Kidney glomerular epithelial cell (primary cell): Measurements from ENCODE around the gene ATIC.
"Not testable (repeated sequence)": the region's sequence is repeated elsewhere in the genome, so short reads cannot be mapped to it uniquely, and the experiment has no call there.

Source experiments
- DNase-seq: peaks from one replicate; lab custom pipeline; 2025; lab: John Stamatoyannopoulos, UW

The ATIC gene

DNA sequence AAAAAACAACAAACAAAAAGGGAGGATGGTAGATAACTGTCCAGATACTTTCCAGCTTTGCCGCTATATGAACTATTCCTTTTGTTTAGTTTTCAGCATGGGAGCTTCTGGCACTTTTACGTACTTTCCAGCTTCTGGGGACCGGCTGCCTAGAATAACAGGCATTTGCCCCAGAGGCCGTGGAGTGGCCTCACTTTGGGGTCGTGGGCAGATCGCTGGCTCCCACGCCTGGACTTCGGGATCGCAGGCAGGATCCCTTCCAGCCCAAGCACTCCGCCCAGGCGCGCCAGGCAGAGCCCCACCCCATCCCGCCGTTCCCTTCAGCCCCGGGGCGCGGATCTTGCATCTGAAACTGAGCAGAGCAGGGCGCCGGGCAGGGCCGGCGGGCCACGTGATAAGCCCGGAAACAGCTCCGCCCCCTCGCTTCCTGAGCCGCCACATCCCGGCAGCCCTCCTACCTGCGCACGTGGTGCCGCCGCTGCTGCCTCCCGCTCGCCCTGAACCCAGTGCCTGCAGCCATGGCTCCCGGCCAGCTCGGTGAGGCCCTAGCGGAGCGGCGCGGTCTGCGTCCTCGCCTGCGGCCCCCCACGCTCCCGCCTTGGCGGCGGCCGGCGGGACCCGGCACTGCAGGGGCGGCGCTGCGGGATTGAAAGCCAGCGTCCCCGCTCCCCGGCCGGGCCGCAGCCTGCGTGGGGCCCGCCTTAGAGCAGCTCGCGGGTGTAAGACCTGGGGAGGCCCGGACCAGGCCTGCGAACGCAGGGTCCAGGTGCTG lies at the start of gene ATIC:
Gene ATIC, plus strand, starts transcription at position 435 of the 772 bp plus-strand sequence. Its CDS starts 84 bp downstream, at position 519.
- DNase-seq, result peak; percentile 92

DNA sequence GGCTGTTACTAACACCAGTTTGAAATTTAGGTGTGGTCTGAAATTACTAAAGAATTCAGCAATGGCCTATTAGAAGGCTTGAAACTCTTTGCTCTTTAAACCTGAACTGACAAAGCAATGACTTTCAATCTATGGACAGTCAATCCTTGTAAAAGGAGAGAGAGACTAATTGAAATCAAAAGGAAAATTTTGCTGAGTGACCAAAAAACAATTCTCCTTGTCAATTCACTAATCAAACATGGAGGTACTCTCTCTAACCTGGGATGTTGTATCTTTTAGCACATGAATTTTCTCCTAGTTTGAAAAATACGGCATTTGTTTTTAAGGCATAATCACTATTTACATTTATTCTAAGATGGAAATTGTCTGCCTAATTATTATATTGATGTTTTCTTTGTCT lies 49.6 kb upstream of the ATIC start:
- DNase-seq, result no peak

DNA sequence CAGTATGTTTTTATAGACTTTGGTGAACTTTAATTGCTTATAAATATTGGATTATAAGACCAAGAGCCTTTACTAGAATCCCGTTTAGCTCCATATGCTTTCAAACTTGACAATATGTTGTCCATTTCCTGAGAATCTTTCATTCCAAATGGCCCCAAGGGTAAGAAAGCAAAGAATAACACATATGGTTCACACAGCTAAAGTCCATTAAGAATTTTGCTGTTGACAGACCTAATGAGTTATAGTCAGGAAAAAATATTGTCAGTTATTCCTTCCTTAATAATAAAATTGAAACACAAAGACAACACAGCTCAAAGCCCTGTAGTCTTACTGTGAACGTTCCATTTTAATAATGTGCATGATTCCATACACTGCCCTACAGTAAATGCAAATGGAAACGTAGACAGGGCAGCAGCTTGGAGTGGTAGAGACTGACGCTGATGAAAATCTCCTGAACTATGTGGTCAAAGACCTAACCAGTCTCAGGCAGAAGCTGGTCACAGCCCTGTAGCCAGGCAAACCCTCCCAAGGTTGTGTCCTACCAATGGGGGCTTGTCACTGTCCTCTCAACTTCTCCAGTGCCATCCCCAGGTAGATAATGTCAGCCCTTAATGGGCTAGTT lies 49.0 kb upstream of the ATIC start:
- no peak for DNase-seq

DNA sequence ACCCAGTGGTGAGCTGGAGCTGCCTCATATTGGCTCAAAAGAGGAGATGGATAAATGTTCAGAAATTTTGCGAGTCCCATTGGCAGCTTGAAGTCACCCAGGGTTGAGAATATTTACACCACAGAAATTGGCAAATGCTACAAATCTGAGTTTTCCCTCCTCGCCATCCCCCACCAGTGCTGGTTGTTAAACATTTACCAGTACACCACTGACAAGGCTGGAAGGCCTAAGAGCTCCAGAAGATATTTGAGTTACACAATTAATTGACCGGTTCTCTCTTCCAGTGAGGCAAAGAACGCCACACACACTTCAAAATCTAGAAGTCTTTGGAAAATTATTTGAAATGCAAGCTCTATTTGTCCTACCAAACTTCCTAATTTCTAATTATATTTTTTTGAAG lies 47.5 kb upstream of the ATIC start:
- no peak for DNase-seq

DNA sequence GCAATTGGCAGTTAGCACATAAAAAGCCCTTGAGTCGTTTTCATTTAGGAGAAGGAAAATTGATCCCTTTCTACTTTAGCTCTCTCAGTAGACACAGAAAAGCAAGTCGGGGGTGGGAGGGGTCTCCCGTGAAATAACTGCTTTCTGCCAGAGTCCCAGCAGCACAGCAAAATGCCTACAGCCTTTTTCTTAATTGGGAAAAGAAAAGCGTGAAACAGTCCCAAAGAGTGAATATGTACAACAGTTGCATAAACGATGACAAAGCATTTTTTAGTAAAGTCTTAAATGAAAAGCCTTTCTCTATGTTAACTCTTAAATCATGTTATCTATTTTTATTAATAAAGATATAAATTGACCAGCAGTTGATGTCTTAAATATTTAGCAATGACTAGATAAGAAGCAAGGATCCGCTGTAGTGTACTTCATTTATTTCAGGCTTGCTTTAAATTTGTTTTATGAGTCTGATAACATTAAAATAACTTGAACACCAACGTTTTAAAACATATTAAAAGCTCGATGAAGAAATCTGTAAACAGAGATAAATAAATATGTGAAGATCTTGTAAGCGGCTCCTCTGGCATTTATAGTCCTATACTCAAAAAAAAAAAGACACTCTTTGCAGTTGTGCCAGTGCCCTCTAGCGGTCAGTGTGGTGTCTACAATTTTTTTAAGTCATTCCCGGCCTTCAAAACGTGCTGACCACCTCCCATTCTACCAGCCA lies 42.3 kb upstream of the ATIC start:
- peak; percentile 57 for DNase-seq

DNA sequence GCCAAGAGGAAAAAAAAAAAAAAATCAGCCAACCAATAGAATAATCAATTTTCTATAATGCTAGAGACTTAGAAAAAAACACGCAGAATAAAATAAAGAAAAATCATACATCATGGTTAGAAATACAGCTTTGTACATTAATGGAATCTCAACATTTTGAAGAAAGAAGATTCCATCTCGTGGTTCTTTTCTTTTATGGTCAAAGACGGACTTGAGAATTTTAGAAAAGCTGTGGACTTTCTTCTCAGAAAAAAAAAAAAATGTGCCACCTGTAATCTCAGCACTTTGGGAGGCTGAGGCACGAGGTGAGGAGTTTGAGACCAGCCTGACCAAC lies 41.8 kb upstream of the ATIC start:
- no peak for DNase-seq

DNA sequence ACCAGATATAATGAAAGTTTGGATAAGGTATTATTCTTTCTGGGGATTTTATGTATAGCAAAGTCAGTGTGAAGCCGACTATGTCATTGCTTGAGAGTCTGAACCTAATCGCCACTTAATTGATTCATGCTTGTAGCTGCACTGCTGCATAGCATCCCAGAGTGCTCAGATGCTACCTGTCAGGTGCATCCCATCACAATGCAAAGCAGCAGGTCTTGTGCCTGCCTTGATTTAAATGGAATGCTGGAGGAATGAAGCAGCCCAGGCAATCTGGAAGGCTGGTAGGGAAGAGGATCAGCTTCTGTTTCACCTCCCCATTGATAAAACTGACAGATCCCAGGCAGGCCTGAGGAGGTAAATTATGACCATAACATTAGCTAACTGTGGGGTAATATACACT lies 40.4 kb upstream of the ATIC start:
- DNase-seq, result no peak

DNA sequence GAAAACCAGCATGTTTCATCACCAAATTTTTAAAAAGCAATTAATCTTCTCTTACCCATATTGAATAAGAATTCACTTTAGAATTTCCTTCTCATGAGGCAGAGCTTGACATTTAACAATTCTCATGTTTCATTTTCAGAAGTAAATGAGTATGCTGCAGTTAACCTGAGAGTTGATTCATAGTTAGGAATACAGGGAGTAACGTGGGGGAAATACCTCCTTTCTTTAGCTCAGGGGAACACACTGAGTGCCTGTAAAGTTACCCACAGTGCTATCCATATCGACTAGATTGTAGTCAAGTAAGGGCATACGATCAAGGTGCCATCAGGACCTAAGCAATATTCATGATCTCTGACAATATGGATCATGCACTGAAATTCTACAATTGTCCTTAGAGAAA lies 38.9 kb upstream of the ATIC start:
- no peak for DNase-seq

DNA sequence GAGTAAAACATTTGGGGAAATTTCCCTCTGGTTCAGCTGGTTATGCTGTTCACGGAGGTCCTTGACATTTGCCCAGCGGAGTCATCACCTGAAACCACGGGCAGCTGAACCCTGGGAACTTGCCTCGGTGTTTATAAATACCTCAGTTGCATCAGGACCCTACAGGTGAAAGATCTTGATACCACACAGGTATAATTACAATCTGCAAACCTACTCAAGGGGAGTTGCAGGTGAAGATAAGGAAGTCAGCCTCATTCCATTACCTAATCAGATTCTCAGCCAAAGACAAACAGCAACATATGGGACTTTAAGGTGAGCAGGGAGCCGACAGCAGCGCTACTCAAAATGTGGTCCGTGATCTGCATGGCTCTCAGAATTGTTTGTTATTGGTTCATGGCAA lies 37.0 kb upstream of the ATIC start:
- no peak for DNase-seq

DNA sequence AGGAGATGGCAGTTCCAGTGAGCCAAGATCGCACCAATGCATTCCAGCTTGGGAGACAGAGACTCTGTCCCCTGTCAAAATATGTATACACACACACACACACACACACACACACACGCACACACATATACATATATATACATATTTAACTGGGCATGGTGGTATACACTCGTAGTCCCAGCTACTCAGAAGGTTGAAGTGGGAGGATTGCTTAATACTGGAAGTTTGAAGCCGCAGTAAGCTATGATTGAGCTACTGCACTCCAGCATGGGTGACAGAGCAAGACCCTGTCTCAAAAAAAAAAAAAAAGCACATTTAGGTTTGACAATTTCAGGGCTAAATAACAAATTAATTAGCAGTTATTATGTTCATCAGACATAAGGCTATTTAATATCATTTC lies 36.0 kb upstream of the ATIC start:
- DNase-seq, result no peak

DNA sequence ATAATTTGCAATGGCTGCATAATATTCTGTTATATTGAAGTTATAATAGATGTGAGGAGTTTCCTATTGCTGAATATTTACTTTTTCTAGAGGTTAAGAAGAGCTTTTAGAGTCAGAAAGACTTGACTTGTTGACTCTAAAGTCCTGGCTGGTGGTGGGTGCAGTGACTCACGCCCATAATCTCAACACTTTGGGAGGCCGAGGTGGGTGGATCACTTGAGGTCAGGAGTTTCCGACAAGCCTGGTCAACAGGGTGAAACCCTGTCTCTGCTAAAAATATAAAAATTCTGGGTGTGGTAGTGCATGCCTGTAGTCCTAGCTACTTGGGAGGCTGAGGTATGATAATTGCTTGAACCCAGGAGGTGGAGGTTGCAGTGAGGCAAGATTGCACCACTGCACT lies 33.9 kb upstream of the ATIC start:
- no peak for DNase-seq

DNA sequence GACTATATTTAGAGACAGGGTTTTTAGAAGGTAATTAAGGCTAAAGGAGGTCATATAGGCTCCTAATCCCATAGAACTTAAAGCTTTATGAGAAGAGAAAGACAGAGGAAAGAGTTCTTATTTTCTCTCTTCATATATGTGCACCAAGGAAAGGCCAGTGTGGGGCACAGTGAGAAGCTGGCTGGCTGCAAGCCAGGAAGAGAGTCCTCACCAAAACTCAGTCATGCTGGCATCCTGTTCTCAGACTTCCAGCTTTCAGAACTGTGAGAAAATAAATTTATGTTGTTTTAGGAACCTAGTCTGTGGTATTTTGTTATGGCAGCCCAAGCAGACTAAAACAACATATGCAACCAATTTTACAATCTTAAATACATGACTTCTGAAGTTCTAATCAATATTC lies 31.5 kb upstream of the ATIC start:
- DNase-seq, result peak; percentile 14

DNA sequence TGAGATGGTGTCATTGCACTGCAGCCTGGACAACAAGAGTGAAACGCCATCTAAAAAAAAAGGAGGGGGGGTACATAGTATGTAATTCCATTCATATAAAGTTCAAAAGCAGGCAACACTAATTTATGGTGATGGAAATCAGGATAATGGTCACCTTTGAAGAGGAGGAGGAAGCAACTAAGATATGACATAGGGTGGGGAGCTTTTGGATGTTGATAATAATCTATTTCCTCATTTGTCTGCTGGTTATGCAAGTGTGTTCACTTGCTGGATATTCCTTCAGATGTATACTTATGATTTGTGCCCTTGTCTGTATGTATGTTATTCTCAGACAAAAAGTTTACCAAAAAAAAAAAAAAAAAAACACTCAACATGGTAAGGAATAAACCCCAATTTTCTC lies 28.6 kb upstream of the ATIC start:
- no peak for DNase-seq

DNA sequence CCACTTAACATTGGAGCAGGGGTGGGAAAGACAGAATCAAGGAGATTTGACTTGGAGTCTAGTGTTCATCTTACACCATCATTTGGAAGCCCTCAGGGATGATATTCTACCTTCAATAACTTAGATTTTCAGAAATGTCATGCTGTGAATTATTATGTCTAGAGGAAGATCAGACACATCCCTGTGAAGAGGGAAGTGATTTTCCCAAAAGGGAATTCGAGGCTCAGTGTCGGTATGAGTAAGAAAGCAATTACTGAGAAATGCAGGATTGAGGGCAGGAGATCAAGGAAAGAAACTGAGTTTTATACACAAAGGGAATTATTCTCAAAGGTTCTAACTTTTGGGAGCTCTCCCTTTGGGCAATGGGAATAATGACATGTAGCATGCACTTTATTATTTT lies 25.6 kb upstream of the ATIC start:
- no peak for DNase-seq

DNA sequence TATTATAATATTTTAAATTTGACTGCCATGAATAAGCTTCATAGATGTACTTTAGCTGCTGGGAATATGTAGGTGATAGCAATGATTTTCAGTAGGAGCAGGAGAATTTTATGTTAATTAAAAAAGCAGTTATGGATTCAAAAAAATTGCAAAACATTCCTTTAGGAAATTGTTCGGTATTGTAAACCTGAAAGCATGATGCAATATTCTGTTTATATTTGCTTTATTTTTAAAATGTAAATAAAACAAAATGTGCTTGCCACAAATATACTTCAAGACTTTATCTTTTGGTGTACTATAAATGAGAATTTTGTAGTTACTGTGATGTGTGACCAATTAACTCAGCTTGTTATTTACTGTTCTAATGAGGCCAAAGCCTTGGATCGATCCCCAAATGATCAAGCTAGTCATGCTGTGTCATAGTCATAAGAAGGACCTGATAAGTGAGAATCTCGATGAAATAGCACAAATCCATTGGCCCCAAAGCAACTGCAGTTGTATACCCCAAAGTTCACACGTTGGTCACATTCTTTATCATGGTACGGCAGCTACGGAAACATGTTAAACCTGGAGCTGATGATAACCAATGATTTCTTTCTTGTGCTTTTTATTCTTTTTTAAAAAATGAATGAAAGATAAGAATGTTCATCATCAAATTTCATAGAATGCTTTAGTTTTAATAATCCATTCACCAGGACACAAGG lies 23.6 kb upstream of the ATIC start:
- no peak for DNase-seq

DNA sequence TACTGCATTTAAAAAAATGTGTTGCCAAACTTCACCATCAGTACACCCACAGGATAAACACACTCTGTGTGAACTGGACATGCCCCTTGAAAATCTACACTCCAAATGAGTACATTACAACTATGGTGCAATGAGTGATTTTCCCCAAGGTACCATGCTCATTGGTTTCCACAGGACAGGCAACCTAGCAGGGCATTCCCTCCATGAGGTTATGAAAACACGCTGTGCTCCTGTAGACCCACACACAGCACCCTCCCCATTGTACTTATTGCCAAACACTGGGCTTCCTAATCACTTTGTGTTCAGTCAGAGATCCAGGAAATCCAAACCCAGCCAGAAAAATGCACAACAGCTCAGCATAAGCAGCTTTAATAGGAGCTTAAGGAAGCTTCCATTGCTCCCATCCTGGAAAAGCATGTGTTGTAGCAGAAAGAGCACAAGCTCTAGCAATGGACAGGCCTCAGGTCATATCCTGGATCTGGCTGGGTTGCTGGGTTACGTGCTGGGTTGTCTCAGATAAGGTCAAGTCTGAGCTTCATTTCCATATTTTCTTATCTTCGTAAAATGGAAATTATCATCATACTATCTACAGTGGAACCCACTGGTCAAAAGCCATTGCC lies 20.8 kb upstream of the ATIC start:
- peak; percentile 4 for DNase-seq

DNA sequence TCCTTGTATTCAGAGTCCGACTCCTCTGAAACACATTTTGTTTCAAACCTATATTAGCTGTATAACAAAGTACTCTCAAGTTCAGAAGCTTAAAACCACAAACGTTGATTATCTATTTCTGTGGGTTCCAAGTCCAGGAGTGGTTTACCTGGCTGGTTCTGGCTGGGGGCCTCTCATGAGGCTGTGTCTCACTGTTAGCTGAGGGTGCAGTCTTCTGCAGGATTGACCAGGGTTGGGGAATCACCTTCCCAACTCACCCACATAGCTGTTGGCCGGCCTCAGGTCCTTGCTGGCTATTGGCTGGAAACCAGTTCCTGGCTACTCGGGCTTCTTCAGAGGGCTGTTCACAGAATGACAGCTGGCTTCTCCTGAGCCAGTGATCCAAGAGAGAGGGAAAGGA lies 18.0 kb upstream of the ATIC start:
- DNase-seq, result no peak

DNA sequence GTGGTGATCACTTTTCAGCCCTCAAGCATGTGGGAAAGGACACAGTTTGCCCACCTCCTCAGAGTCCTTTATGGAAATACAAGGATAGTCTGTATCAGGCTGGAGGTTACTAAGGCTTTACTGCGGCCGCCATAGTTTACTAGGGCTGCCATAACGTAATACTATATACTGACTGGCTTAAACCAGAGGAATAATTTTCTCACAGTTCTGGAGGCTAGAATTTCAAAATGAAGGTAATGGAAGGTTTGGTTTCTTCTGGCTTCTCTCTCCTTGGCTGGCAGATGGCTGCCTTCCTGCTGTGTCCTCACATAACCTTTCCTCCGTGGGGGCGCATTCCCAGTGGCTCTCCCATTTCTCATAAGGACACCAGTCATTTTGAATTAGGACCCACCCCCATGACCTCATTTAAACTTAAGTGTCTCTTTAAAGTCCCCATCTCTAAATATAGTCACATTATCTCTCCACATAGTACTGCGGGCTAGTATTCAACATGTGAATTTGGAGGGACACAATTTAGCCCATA lies 12.5 kb upstream of the ATIC start:
- no peak for DNase-seq

DNA sequence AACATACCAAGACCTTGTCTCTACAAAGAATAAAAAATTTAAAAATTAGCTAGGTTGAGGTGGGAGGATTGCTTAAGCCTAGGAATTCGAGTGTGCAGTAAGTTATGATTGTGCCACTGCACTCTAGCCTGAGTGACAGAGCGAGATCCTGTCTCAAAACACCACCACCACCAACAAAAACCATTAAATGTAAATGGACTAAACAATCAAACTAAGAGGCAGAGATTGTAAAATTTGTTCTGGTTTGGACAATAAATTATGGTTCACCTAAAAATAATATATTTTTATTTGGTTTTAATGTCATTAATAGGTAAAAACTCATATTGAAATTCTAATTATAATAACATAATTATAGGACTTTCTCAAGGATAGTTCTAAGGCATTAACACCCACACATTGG lies 9.9 kb upstream of the ATIC start:
- DNase-seq, result no peak

DNA sequence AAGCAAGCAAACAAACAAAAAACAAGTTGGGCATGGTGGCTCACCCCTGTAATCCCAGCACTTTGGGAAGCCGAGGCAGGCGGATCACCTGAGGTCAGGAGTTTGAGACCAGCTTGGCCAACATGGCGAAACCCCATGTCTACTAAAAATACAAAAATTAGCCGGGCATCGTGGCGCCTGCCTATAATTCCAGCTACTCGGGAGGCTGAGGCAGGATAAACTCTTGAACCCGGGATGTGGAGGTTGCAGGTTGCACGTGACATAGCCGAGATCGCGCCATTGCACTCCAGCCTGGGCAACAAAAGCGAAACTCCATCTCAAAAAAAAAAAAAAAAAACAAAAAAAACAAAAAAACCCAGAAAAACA lies 617 bp upstream of the ATIC start:
- DNase-seq, result not testable (repeated sequence)

DNA sequence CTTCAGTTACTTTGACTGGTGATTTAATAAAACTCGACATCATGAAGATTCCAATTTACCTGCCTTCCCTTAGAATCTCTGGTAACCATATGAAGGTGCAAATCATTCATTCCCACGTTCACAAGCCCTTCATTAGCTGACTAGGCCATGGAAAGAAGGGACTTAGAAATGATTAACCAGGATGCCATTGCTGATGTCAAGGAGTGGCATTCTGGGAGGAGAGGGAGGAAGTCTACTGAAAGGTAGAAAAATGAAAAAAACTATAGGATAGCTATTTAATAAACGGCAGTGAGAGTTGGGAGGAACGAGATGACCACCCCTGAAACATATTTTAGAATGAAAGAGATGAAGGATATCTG lies 1.4 kb downstream of the ATIC start:
- DNase-seq, result peak; percentile 8

DNA sequence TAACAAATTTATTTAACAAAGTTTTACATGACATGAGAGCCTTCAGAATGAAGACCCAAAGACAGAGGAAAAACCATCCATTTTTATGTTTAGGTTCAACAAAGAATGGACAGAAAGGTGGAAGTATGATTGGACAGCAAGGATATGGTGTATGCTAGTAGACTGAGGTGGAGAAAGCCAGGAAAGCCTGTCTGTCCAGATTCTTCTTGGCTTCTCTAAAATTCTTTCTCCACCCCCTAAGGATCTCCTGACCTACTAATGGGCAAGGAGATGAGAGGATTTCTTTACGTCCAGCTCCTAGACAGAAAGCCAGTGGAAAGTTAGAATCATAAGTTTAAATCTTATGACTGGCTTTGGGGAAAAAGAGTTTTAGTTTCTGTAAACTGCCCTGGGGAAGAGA lies 3.0 kb downstream of the ATIC start:
- DNase-seq, result no peak
